Prostate gland (tissue), 2 donors: ENCODE results near the gene ARID4B. TPM values are rescaled to one million over a fixed set of nuclear protein-coding genes. Genes with fewer than 3 reads are reported as not detected.

Experiments
- DNase-seq: peaks from one replicate; pipeline ENCODE4 v3.0.0-alpha.2; 2019; ENCODE audit warnings: low spot score
- H3K27ac ChIP-seq, 2 donors: fragments of 200-600 bp; sonication (generic); 2 replicates each; pipeline ENCODE4 v1.5.1; 2017 to 2019
- H3K27me3 ChIP-seq: fragments of 200-600 bp; sonication (generic); replicated peaks from 2 replicates; pipeline ENCODE4 v1.5.1; 2019; ENCODE audit not compliant: insufficient read depth
- H3K36me3 ChIP-seq, 2 donors: fragments of 200-600 bp; sonication (generic); 1 replicate in 1 of 2; 2 replicates in 1 of 2; pipeline versions ENCODE4 v1.5.1 to v1.8.1; 2017 to 2019
- H3K4me1 ChIP-seq: fragments of 200-600 bp; sonication (generic); replicated peaks from 2 replicates; pipeline ENCODE4 v1.5.1; 2019
- H3K4me3 ChIP-seq, 2 donors: fragments of 200-600 bp; sonication (generic); 2 replicates each; pipeline ENCODE4 v1.5.1; 2017 to 2019
- H3K9me3 ChIP-seq: fragments of 200-600 bp; sonication (generic); 2 replicates; pipeline ENCODE4 v1.5.1; 2017
- CTCF ChIP-seq, 4 experiments: fragments of 200-600 bp in 2 of 4; fragments of 450-650 bp in 2 of 4; sonication (generic) in 2 of 4; IDR thresholded peaks; 1 replicate in 3 of 4; 2 replicates in 1 of 4; pipeline ENCODE4 v1.5.1; 2016 to 2019; ENCODE audit warnings: antibody characterized with exemption in 4 of 4, mild to moderate bottlenecking in 2 of 4, moderate library complexity in 2 of 4
- POLR2A ChIP-seq: fragments of 450-650 bp; IDR thresholded peaks from one replicate; pipeline ENCODE4 v1.6.1; 2016; ENCODE audit warnings: antibody characterized with exemption, mild to moderate bottlenecking
- POLR2AphosphoS5 ChIP-seq: sonication (generic); formaldehyde crosslinking; IDR thresholded peaks from one replicate; pipeline ENCODE4 v1.6.1; 2017; ENCODE audit warnings: antibody characterized with exemption
- WGBS: methylation state at CpG from one replicate; pipeline ENCODE4 v1.1.5; 2018; 5-methylcytosine and 5-hydroxymethylcytosine counted together
- intact Hi-C: fragments of 100-400 bp; cut with DNase I; formaldehyde crosslinking; loops from one replicate; pipeline ENCODE4 v1.14.2; 2022
- total RNA-seq, 2 donors: library from RNA; depleted of rRNA; stranded (reverse); fragments of >200 nt; gene quantifications; one replicate each; pipeline ENCODE4 v1.1.0, GENCODE V29; 2016

ARID4B gene
- total RNA-seq, 2 donors from 2014 or later = 28.6 to 46.4 TPM

- Histone ChIP-seq H3K4me3 (peak overlapping the region; percentile 48 to 63), H3K9me3 (no peaks in the 10 kb centered on the region), H3K4me1 (peaks cover 7% of the 10 kb centered on the region), H3K27ac (peak overlapping the region; percentile 97 to 99), H3K27me3 (no peaks in the 10 kb centered on the region), H3K36me3 (no peaks in the 10 kb centered on the region)
- peak; percentile 40 for DNase-seq
- under 1% methylated on average over 24 of the region's 24 CpGs for WGBS
- intact Hi-C loops = loop anchor here (2.0 to 5.0 kb wide), 3 partner anchors 77 to 175 kb away; partner anchors contain the start of gene B3GALNT2
- TF ChIP-seq CTCF (IDR thresholded peaks at IDR 0.05) (peak in 1 of 4 experiments; percentile 9), POLR2AphosphoS5 (no peak), POLR2A (no peak)
Observed at GRCh38 chr1:235329139-235329902, 1.3 kb upstream of the ARID4B start.

- TF ChIP-seq POLR2A (peak; percentile 87), POLR2AphosphoS5 (peak; percentile 89), CTCF (IDR thresholded peaks at IDR 0.05) (peak in 1 of 4 experiments; percentile 37)
- peak within 1 kb of the TSS; percentile 94 to 95 for H3K4me3 ChIP-seq
- H3K36me3 ChIP-seq = no peaks in the 10 kb centered on the region
- intact Hi-C loops = loop anchor here (2.0 to 5.0 kb wide), 3 partner anchors 76 to 176 kb away; partner anchors contain the start of gene B3GALNT2
- H3K9me3 ChIP-seq = no peaks in the 10 kb centered on the region
- H3K4me1 ChIP-seq = peaks cover 7% of the 10 kb centered on the region
- H3K27me3 ChIP-seq = no peaks in the 10 kb centered on the region
- WGBS = under 1% methylated on average over 54 of the region's 54 CpGs
- peak; percentile 98 for DNase-seq
- peak within 1 kb of the TSS; percentile 97 to 99 for H3K27ac ChIP-seq
Observed at GRCh38 chr1:235328271-235329138, 526 bp upstream of the ARID4B start, which contains the start of gene GGPS1. Gene GGPS1 (plus strand): TSS chr1:235328570. CDS start chr1:235335265, 6,695 bp downstream.

- Histone ChIP-seq H3K4me3 (peak overlapping the region; percentile 94 to 95), H3K4me1 (peaks cover 4% of the 10 kb centered on the region), H3K9me3 (no peaks in the 10 kb centered on the region), H3K36me3 (no peaks in the 10 kb centered on the region), H3K27ac (peak overlapping the region; percentile 97 to 99), H3K27me3 (no peaks in the 10 kb centered on the region)
- WGBS = under 1% methylated on average over 40 of the region's 78 CpGs
- TF ChIP-seq CTCF (IDR thresholded peaks at IDR 0.05) (no peak), POLR2A (no peak), POLR2AphosphoS5 (no peak)
- peak; percentile 8 for DNase-seq
- intact Hi-C loops = loop anchor here (2.0 to 5.0 kb wide), 3 partner anchors 75 to 198 kb away; partner anchors contain the start of gene TOMM20
Observed at GRCh38 chr1:235326719-235327558, 1.0 kb downstream of the ARID4B start.

GRCh38 chr1:235325854-235326253, 2.1 kb downstream of the ARID4B start:
- Histone ChIP-seq H3K27me3 (no peaks in the 10 kb centered on the region), H3K9me3 (no peaks in the 10 kb centered on the region), H3K36me3 (no peaks in the 10 kb centered on the region), H3K27ac (no peak overlapping the region), H3K4me1 (peaks cover 5% of the 10 kb centered on the region), H3K4me3 (peak overlapping the region in 1 of 2 donors; percentile 95)
- intact Hi-C loops = loop anchor here (2.0 to 5.0 kb wide), 3 partner anchors 74 to 197 kb away; partner anchors contain the start of gene TOMM20
- no peak for DNase-seq
- no peak for TF ChIP-seq POLR2A
- no peak for TF ChIP-seq CTCF (IDR thresholded peaks at IDR 0.05)
- no peak for TF ChIP-seq POLR2AphosphoS5
- WGBS = 20% methylated on average over 2 of the region's 2 CpGs
